WTC11 (cell line): Measurements from ENCODE around the gene SLC17A5. TPM values are rescaled to one million over a fixed set of nuclear protein-coding genes. Genes with fewer than 3 reads are reported as not detected.

ENCODE experiments used
- ATAC-seq: fragments of 200-7000 bp; cut with Tn5 transposase; 2 replicates; pipeline ENCODE4 v1.10.0; 2021; ENCODE audit warnings: mild to moderate bottlenecking, moderate library complexity
- CTCF ChIA-PET: fragments of 300-600 bp; sonication (Branson Sonifier 250); formaldehyde crosslinking; loops from one replicate; lab custom pipeline; 2021; ENCODE audit warnings: antibody characterized with exemption; lab: Charles Lee
- POLR2A ChIA-PET: fragments of 350-600 bp; sonication (Branson Sonifier 250); formaldehyde crosslinking; loops from one replicate; lab custom pipeline; 2021; ENCODE audit warnings: antibody characterized with exemption; lab: Charles Lee
- DNase-seq: peaks from one replicate; pipeline ENCODE4 v3.0.0; 2021; ENCODE audit warnings: low spot score
- H3K27ac Mint-ChIP-seq: 2 replicates; pipeline ENCODE4 v1.8.0; 2021; ENCODE audit warnings: mixed read lengths
- H3K27me3 Mint-ChIP-seq: 2 replicates; pipeline ENCODE4 v1.8.0; 2021; ENCODE audit warnings: low read depth, mild to moderate bottlenecking, moderate library complexity, mixed read lengths
- H3K36me3 Mint-ChIP-seq: 2 replicates; pipeline ENCODE4 v1.8.0; 2021; ENCODE audit warnings: mixed read lengths
- H3K4me1 Mint-ChIP-seq: 2 replicates; pipeline ENCODE4 v1.8.0; 2022; ENCODE audit warnings: mixed read lengths
- H3K4me3 Mint-ChIP-seq: 2 replicates; pipeline ENCODE4 v1.8.0; 2021; ENCODE audit warnings: mild to moderate bottlenecking, moderate library complexity, mixed read lengths
- H3K9me3 Mint-ChIP-seq: 2 replicates; pipeline ENCODE4 v1.8.0; 2021; ENCODE audit warnings: mixed read lengths
- E2F1 ChIP-seq: sonication (generic); formaldehyde crosslinking; IDR thresholded peaks from 2 replicates; pipeline ENCODE4 v1.8.0; 2022; ENCODE audit warnings: mild to moderate bottlenecking, missing genetic modification reagents
- ETV6 ChIP-seq: sonication (generic); formaldehyde crosslinking; IDR thresholded peaks from 2 replicates; pipeline ENCODE4 v1.8.1; 2022; ENCODE audit warnings: mild to moderate bottlenecking, missing genetic modification reagents
- GTF2I ChIP-seq: fragments of 250-450 bp; sonication (Bioruptor Pico); conservative IDR thresholded peaks from 2 replicates; pipeline ENCODE4 v1.4.0; 2021; ENCODE audit warnings: mild to moderate bottlenecking
- NFE2L1 ChIP-seq: sonication (generic); formaldehyde crosslinking; IDR thresholded peaks from 2 replicates; pipeline ENCODE4 v1.8.1; 2023; ENCODE audit warnings: missing genetic modification reagents
- NR2C2 ChIP-seq: sonication (generic); formaldehyde crosslinking; IDR thresholded peaks from 2 replicates; pipeline ENCODE4 v1.8.0; 2022; ENCODE audit warnings: mild to moderate bottlenecking, missing genetic modification reagents
- PREB ChIP-seq: sonication (generic); formaldehyde crosslinking; IDR thresholded peaks from 2 replicates; pipeline ENCODE4 v1.8.1; 2022; ENCODE audit warnings: mild to moderate bottlenecking, missing genetic modification reagents, moderate library complexity, borderline replicate concordance
- SMAD4 ChIP-seq: sonication (generic); formaldehyde crosslinking; IDR thresholded peaks from 2 replicates; pipeline ENCODE4 v1.8.0; 2022; ENCODE audit warnings: mild to moderate bottlenecking, missing genetic modification reagents
- SOX15 ChIP-seq: fragments of 250-450 bp; sonication (Bioruptor Pico); IDR thresholded peaks from 2 replicates; pipeline ENCODE4 v1.9.0; 2021; ENCODE audit warnings: mild to moderate bottlenecking
- TEAD1 ChIP-seq: sonication (generic); formaldehyde crosslinking; IDR thresholded peaks from 2 replicates; pipeline ENCODE4 v1.8.0; 2022; ENCODE audit warnings: mild to moderate bottlenecking, missing genetic modification reagents
- ZBTB21 ChIP-seq: sonication (generic); formaldehyde crosslinking; IDR thresholded peaks from 2 replicates; pipeline ENCODE4 v1.8.1; 2023; ENCODE audit warnings: mild to moderate bottlenecking, missing genetic modification reagents, borderline replicate concordance
- ZBTB43 ChIP-seq: sonication (generic); formaldehyde crosslinking; IDR thresholded peaks from 2 replicates; pipeline ENCODE4 v1.8.1; 2023; ENCODE audit warnings: mild to moderate bottlenecking, missing genetic modification reagents
- ZNF121 ChIP-seq: sonication (generic); formaldehyde crosslinking; IDR thresholded peaks from 2 replicates; pipeline ENCODE4 v1.8.0; 2023; ENCODE audit warnings: missing genetic modification reagents
- ZNF138 ChIP-seq: sonication (generic); formaldehyde crosslinking; conservative IDR thresholded peaks from 2 replicates; pipeline ENCODE4 v1.8.1; 2022; ENCODE audit warnings: mild to moderate bottlenecking, moderate library complexity, missing genetic modification reagents
- ZNF281 ChIP-seq: sonication (generic); formaldehyde crosslinking; IDR thresholded peaks from 2 replicates; pipeline ENCODE4 v1.8.0; 2023; ENCODE audit warnings: mild to moderate bottlenecking, missing genetic modification reagents
- ZNF317 ChIP-seq: sonication (generic); formaldehyde crosslinking; IDR thresholded peaks from 2 replicates; pipeline ENCODE4 v1.8.1; 2023; ENCODE audit warnings: low read depth, mild to moderate bottlenecking, moderate library complexity, missing genetic modification reagents, borderline replicate concordance
- ZSCAN18 ChIP-seq: fragments of 250-450 bp; sonication (Bioruptor Pico); IDR thresholded peaks from 2 replicates; pipeline ENCODE4 v2.1.2; 2022; ENCODE audit warnings: mild to moderate bottlenecking, moderate library complexity
- total RNA-seq: library from RNA; stranded (reverse); gene quantifications from 3 replicates; pipeline ENCODE4 v1.2.3, GENCODE V29; 2021
- TF ChIP-seq, protein P1 (sequence below): fragments of 250-450 bp; sonication (Bioruptor Pico); IDR thresholded peaks from 2 replicates; pipeline ENCODE4 v1.8.0; 2021; ENCODE audit warnings: mild to moderate bottlenecking

SLC17A5 gene
- total RNA-seq, 1 experiment from 2014 or later = 9.3 TPM

DNA sequence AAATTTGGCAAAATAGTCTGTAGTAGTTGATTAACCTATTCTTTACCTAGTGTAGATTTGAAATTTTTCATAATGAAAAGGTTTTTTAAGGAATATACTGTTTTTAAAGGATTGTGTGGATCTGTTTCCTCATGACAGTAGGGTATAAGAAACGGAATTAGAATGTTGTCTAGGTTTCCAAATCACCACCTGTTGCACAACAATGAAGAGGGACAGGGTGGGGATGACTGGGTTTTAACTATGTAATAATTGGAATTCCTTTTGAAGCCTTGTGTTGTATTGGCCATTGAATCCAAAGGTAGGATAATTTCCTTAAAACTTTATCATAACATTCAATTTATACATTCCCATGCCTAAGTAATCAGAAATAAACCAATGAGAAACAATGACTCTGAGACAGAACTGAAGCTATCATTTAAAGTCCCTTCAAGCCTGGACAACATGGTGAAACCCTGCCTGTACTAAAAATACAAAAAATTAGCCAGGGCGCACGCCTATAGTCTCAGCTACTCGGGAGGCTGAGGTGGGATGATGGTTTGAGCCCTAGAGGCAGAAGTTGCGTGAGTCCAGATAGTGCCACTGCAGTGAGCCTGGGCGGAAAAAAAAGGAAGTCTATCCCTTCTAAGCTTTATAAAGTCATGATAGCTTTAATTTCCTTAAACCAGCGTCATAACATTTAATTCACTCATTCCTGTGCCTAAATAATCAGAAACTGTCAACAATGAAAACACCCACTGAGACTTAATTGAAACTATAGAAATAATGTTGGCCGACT is 18.3 kb upstream of the SLC17A5 start (continued):
- TF ChIP-seq ZNF281 (CRISPR knock-in tag) (no peak), ETV6 (CRISPR knock-in tag) (no peak)

- ChIA-PET POLR2A (no interaction called here), CTCF (interaction anchor here (1.9 kb wide), 1 partner anchor 64 kb away, joined by 7 read pairs; no protein-coding TSS in a partner anchor)
- Mint-ChIP-seq H3K27ac (no peak overlapping the region), H3K9me3 (no peaks in the 10 kb centered on the region), H3K27me3 (no peaks in the 10 kb centered on the region; the same call in 1 of the 2 replicates), H3K4me1 (no peaks in the 10 kb centered on the region), H3K36me3 (no peaks in the 10 kb centered on the region), H3K4me3 (no peak overlapping the region)
- no peak for ATAC-seq
- no peak for DNase-seq
- no peak for TF ChIP-seq ZSCAN18 (CRISPR knock-in tag)
- TF ChIP-seq ZBTB21 (CRISPR knock-in tag) = no peak
- TF ChIP-seq NR2C2 (CRISPR knock-in tag) = no peak
- TF ChIP-seq SOX15 = no peak
- no peak for TF ChIP-seq NFE2L1 (CRISPR knock-in tag)
- TF ChIP-seq PREB (CRISPR knock-in tag) = no peak
- TF ChIP-seq ZNF138 = no peak
- TF ChIP-seq SMAD4 (CRISPR knock-in tag) = no peak
- TF ChIP-seq ZNF317 = no peak
- no peak for TF ChIP-seq ZNF121 (CRISPR knock-in tag)
- TF ChIP-seq ZBTB43 (CRISPR knock-in tag) = no peak
- no peak for TF ChIP-seq E2F1 (CRISPR knock-in tag)
- no peak for TF ChIP-seq GTF2I
- TF ChIP-seq TEAD1 = no peak
- TF ChIP-seq, protein P1, sequence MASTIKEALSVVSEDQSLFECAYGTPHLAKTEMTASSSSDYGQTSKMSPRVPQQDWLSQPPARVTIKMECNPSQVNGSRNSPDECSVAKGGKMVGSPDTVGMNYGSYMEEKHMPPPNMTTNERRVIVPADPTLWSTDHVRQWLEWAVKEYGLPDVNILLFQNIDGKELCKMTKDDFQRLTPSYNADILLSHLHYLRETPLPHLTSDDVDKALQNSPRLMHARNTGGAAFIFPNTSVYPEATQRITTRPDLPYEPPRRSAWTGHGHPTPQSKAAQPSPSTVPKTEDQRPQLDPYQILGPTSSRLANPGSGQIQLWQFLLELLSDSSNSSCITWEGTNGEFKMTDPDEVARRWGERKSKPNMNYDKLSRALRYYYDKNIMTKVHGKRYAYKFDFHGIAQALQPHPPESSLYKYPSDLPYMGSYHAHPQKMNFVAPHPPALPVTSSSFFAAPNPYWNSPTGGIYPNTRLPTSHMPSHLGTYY (CRISPR knock-in tag) = no peak
Observed at GRCh38 chr6:73669005-73669404, 15.2 kb upstream of the SLC17A5 start.
